ENCODE measurements around the gene SMIM12.

Gene SMIM12

GRCh38 chr1:34859446-34860200, at the start of gene SMIM12:
Gene SMIM12 (minus strand): TSS chr1:34859749. CDS start chr1:34855977, 3,772 bp downstream.
- DNase-seq: peak; percentile 98

- DNase-seq: no peak
Observed at GRCh38 chr1:34908369-34908768, 48.8 kb upstream of the SMIM12 start.

- peak; percentile 34 for DNase-seq
Observed at GRCh38 chr1:34907487-34908090, 48.0 kb upstream of the SMIM12 start.

- no peak for DNase-seq
Observed at GRCh38 chr1:34906756-34907155, 47.2 kb upstream of the SMIM12 start.

- DNase-seq: no peak
Observed at GRCh38 chr1:34906222-34906621, 46.7 kb upstream of the SMIM12 start.

- no peak for DNase-seq
Observed at GRCh38 chr1:34905098-34905459, 45.5 kb upstream of the SMIM12 start.

- no peak for DNase-seq
Observed at GRCh38 chr1:34904236-34905097, 44.9 kb upstream of the SMIM12 start.

GRCh38 chr1:34901919-34902318, 42.4 kb upstream of the SMIM12 start:
- DNase-seq: no peak

- DNase-seq: no peak
Observed at GRCh38 chr1:34900775-34901502, 41.4 kb upstream of the SMIM12 start.

- no peak for DNase-seq
Observed at GRCh38 chr1:34899906-34900305, 40.4 kb upstream of the SMIM12 start.

GRCh38 chr1:34899471-34899870, 39.9 kb upstream of the SMIM12 start:
- DNase-seq: no peak

- no peak for DNase-seq
Observed at GRCh38 chr1:34898330-34898761, 38.8 kb upstream of the SMIM12 start.

- no peak for DNase-seq
Observed at GRCh38 chr1:34896612-34897011, 37.1 kb upstream of the SMIM12 start.

- DNase-seq: no peak
Observed at GRCh38 chr1:34889705-34890104, 30.2 kb upstream of the SMIM12 start.

- no peak for DNase-seq
Observed at GRCh38 chr1:34887593-34887992, 28.0 kb upstream of the SMIM12 start.

GRCh38 chr1:34885405-34886247, 26.1 kb upstream of the SMIM12 start:
- peak; percentile 52 for DNase-seq

GRCh38 chr1:34884961-34885360, 25.4 kb upstream of the SMIM12 start:
- no peak for DNase-seq

- DNase-seq: no peak
Observed at GRCh38 chr1:34884536-34884935, 25.0 kb upstream of the SMIM12 start.

GRCh38 chr1:34879230-34879629, 19.7 kb upstream of the SMIM12 start:
- no peak for DNase-seq

GRCh38 chr1:34876406-34876805, 16.9 kb upstream of the SMIM12 start:
- DNase-seq: no peak

GRCh38 chr1:34874296-34874952, 14.9 kb upstream of the SMIM12 start:
- no peak for DNase-seq

- DNase-seq: no peak
Observed at GRCh38 chr1:34872133-34872503, 12.6 kb upstream of the SMIM12 start.

Data from hematopoietic multipotent progenitor cell treated with erythropoietin and hydrocortisone succinate and interleukin-3 and kit ligand, for 4 days (in vitro differentiated cells).